Chondrocyte (in vitro differentiated cells): ENCODE data around the gene WFDC5. TPM values are rescaled to one million over a fixed set of nuclear protein-coding genes. Genes with fewer than 3 reads are reported as not detected.
A peak's percentile ranks its signal among the peaks of the same experiment; 100 is the strongest.

Source experiments
- DNase-seq: peaks from one replicate; pipeline ENCODE4 v3.0.0; 2021; ENCODE audit warnings: mixed read lengths, low spot score
- H3K27ac Mint-ChIP-seq: one replicate; pipeline ENCODE4 v1.8.0; 2021; ENCODE audit warnings: mild to moderate bottlenecking, moderate library complexity, mixed read lengths; ENCODE audit not compliant: unreplicated experiment
- H3K27me3 Mint-ChIP-seq: 2 replicates; pipeline ENCODE4 v1.8.0; 2021; ENCODE audit warnings: low read depth, mixed read lengths
- H3K36me3 Mint-ChIP-seq: 2 replicates; pipeline ENCODE4 v1.8.0; 2021; ENCODE audit warnings: low read depth, mixed read lengths
- H3K4me1 Mint-ChIP-seq: 2 replicates; pipeline ENCODE4 v1.8.0; 2021; ENCODE audit warnings: low read depth, mild to moderate bottlenecking, mixed read lengths
- H3K4me3 Mint-ChIP-seq: one replicate; pipeline ENCODE4 v1.8.0; 2021; ENCODE audit warnings: mild to moderate bottlenecking, moderate library complexity, mixed read lengths; ENCODE audit not compliant: unreplicated experiment
- H3K9me3 Mint-ChIP-seq: 2 replicates; pipeline ENCODE4 v1.8.0; 2021; ENCODE audit warnings: low read depth, mixed read lengths
- CTCF ChIP-seq: fragments of 200-600 bp; sonication (generic); IDR thresholded peaks from 2 replicates; pipeline ENCODE4 v1.5.0; 2021; ENCODE audit warnings: antibody characterized with exemption, mild to moderate bottlenecking, moderate library complexity
- total RNA-seq: library from RNA; stranded (reverse); gene quantifications from 3 replicates; pipeline ENCODE4 v1.2.1, GENCODE V29; 2021

WFDC5 gene
- total RNA-seq, 1 donor from 2014 or later = not detected

- Mint-ChIP-seq H3K4me1 (peaks cover 42% of the 10 kb centered on the region), H3K27ac (peak overlapping the region; percentile 42)
Observed at GRCh38 chr20:45090481-45090880, 24.5 kb downstream of the WFDC5 start.

GRCh38 chr20:45088247-45088646 is 26.7 kb downstream of the WFDC5 start:
- H3K27ac Mint-ChIP-seq = peak overlapping the region; percentile 90
- H3K9me3 Mint-ChIP-seq = no peaks in the 10 kb centered on the region
- H3K4me1 Mint-ChIP-seq = peaks cover 40% of the 10 kb centered on the region
- H3K36me3 Mint-ChIP-seq = peaks cover 4% of the 10 kb centered on the region
- DNase-seq = no peak
- no peak overlapping the region for H3K4me3 Mint-ChIP-seq
- TF ChIP-seq CTCF = no peak
- H3K27me3 Mint-ChIP-seq = no peaks in the 10 kb centered on the region

More at GRCh38 chr20:45090481-45090880, 24.5 kb downstream of the WFDC5 start:
- no peak for DNase-seq
- Mint-ChIP-seq H3K36me3 (no peaks in the 10 kb centered on the region), H3K27me3 (no peaks in the 10 kb centered on the region), H3K4me3 (no peak overlapping the region), H3K9me3 (no peaks in the 10 kb centered on the region)
- TF ChIP-seq CTCF = no peak

- Mint-ChIP-seq H3K36me3 (peaks cover 6% of the 10 kb centered on the region), H3K27me3 (no peaks in the 10 kb centered on the region), H3K9me3 (peaks cover under 1% of the 10 kb centered on the region), H3K4me3 (no peak overlapping the region), H3K4me1 (peaks cover 37% of the 10 kb centered on the region), H3K27ac (peak overlapping the region; percentile 90)
- DNase-seq = no peak
- no peak for TF ChIP-seq CTCF
Observed at GRCh38 chr20:45087814-45088213, 27.2 kb downstream of the WFDC5 start.

GRCh38 chr20:45087097-45087790 is 27.7 kb downstream of the WFDC5 start:
- H3K36me3 Mint-ChIP-seq = peaks cover 7% of the 10 kb centered on the region
- no peak overlapping the region for H3K4me3 Mint-ChIP-seq
- TF ChIP-seq CTCF = no peak
- no peaks in the 10 kb centered on the region for H3K27me3 Mint-ChIP-seq
- peaks cover 3% of the 10 kb centered on the region for H3K9me3 Mint-ChIP-seq
- no peak for DNase-seq
- H3K27ac Mint-ChIP-seq = peak overlapping the region; percentile 90
- H3K4me1 Mint-ChIP-seq = peaks cover 35% of the 10 kb centered on the region

GRCh38 chr20:45085867-45086266 is 29.1 kb downstream of the WFDC5 start:
- Mint-ChIP-seq H3K4me1 (peaks cover 31% of the 10 kb centered on the region), H3K36me3 (peaks cover 11% of the 10 kb centered on the region), H3K27ac (no peak overlapping the region), H3K4me3 (no peak overlapping the region), H3K9me3 (peaks cover 3% of the 10 kb centered on the region), H3K27me3 (no peaks in the 10 kb centered on the region)
- TF ChIP-seq CTCF = no peak
- no peak for DNase-seq
